GM21360 (cell line): Measurements from ENCODE around the gene UTS2R.

Experiments used
- ATAC-seq: cut with Tn5 transposase; IDR thresholded peaks from one replicate; pipeline ENCODE4 v1.9.1; 2021; ENCODE audit warnings: mild to moderate bottlenecking, moderate library complexity; ENCODE audit not compliant: unreplicated experiment

UTS2R gene

DNA sequence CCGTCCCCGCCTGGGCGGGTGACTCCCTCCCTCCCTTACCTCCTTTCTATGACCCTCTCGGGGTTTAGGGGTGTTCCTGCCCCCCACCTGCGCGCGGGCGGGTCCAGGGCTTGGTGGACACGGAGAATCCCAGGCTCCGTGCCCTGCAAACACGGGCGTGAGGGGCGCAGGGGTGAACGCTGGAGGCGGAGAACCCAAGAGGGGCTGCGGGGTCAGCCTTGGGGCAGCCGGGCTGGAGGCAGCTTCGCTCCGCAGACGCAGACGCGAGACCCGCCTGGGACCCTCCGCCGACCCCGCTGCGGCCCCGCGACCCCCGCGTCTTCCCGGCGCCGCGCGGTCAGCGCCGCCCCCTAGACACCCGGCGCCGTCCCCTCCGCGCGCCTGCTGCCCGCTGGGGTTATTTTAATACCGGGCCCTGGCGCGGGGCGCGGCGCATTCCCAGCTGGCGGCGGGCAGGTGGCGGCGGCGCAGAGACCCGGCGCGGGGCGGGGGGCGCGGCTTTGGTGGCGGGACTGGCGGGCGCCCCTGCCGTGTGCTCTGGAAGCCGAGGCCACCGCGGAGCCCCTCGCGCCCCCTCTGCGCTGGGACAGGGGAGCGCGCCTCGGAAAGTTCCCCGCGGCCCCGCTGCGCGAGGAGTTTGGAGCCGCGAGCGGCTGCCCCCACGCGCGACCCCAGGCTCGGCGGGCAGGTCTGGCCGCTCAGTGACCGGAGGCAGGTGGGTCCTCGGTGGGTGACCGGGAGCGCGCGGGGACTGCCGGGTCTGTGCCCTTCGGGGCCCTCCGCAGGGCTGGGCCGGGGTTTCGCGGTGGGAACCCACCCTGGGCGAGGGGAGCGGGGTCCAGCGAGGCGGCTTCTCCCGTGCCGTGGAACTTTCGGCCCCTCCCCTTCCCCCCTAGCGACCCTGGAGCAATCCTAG lies at the start of gene UTS2R:
Gene UTS2R, plus strand, starts transcription at position 433 of the 916 bp plus-strand sequence. CDS start 2,560 bp downstream, outside the sequence.
- no peak for ATAC-seq

DNA sequence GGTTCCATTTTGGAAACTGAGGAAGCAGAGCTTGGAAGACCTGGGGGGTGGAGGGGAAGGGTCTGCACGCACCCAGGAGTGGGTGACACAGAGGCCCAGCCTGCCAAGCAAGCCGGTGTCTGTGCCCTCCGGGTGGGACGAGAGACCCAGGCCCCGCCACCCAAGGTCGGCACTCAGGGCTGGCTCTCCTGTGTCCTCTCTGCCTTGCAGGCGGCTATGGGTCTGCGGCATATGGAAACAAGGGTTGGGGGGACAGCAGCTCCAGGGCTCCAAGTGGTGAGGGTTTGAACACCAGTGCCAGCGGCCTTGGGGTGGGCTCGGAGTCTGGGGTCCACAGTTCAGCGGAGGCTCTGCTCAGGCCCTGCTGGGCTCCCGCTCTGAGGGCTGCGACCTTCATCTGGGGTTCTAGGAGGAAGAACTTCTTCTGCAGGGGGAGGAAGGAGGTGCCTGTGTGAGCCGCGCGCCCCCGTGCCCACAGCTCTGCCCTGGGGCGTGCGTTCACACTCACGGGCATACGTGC lies 49.6 kb upstream of the UTS2R start:
- no peak for ATAC-seq

DNA sequence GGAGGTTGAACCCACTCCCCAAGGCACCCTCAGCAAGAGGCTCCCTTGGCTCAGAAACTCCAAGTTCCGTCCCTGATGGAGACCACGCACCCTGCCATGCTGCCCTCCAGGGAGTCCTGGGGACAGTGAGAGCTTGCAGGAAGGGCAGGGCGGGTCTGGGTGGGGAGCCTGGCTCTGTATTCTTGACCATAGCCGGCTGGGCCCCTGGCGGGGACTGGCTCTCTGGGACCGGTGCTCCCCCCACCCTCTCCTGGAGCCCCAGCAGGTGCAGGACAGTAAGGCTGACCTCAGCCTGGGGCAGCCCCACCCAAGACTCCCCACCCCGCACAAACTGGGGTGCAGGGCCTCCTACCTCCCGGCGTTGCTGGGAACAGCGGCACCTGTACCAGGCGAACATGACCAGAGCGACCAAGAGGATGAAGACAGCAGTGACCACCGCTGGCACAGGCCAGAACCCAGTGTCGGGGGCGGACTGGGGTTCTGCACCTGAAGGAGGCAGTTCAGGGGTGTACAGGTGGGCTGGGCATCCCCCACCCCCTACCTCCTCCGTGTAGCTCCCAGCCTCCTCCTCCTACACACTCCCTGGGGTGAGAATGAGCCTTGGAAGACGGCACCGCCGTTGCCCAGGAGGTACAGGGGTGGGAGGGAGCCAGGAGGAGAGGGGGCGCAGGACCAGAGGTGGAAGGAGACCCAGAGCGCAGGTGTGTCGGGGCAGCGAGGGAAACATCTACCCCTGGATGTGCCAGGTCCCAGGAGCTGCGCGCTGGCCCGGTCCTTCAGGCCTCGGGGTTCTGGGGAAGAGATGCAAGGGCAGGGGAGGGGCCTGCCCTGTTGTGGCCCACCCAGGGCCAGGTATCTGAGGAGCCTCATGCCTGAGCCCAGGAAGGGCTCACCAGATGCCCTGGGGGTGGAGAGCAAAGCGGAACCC lies 48.8 kb upstream of the UTS2R start:
- ATAC-seq: no peak

- no peak for ATAC-seq
These were observed 47.9 kb upstream of the UTS2R start for GRCh38 chr17:82323514-82324234.

GRCh38 chr17:82324566-82325285 lies 46.8 kb upstream of the UTS2R start:
- ATAC-seq: no peak

GRCh38 chr17:82325286-82326180 lies 46.0 kb upstream of the UTS2R start:
- ATAC-seq: no peak

- ATAC-seq: no peak
These were observed 44.3 kb upstream of the UTS2R start for GRCh38 chr17:82327289-82327688.

GRCh38 chr17:82327757-82328140 lies 43.8 kb upstream of the UTS2R start:
- ATAC-seq: no peak

GRCh38 chr17:82328141-82328993 lies 43.2 kb upstream of the UTS2R start:
- no peak for ATAC-seq

GRCh38 chr17:82328994-82329507 lies 42.5 kb upstream of the UTS2R start:
- ATAC-seq: no peak

DNA sequence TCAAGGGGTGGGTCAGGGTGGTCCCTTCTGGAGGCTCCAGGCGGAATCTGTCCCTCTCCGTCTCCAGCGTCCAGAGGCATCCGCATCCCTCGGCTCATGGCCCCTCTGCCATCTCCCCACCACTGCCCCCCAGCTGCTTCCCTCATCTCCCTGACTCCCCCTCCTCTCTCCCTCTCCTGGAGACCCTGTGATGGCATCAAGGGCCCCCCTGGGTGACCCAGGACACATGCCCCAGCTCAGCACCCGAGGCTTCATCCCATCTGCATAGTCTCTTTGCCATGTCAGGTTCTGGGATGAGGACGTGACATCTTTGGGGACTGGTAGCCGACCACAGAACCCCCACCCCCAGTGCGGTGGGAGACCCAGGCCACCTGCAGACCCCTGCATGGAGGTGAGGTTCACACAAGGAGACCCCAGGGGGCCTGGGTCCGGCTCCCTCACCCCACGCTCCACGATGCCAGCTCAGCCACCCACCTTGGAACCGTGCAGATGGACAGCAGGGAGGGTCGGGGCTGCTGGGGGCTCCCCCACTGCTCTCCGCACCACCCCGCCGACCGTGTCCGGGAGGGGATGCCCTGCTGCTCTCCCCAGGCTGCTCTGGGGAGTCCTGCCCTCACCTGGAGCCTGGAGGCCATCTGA lies 41.8 kb upstream of the UTS2R start:
- no peak for ATAC-seq

DNA sequence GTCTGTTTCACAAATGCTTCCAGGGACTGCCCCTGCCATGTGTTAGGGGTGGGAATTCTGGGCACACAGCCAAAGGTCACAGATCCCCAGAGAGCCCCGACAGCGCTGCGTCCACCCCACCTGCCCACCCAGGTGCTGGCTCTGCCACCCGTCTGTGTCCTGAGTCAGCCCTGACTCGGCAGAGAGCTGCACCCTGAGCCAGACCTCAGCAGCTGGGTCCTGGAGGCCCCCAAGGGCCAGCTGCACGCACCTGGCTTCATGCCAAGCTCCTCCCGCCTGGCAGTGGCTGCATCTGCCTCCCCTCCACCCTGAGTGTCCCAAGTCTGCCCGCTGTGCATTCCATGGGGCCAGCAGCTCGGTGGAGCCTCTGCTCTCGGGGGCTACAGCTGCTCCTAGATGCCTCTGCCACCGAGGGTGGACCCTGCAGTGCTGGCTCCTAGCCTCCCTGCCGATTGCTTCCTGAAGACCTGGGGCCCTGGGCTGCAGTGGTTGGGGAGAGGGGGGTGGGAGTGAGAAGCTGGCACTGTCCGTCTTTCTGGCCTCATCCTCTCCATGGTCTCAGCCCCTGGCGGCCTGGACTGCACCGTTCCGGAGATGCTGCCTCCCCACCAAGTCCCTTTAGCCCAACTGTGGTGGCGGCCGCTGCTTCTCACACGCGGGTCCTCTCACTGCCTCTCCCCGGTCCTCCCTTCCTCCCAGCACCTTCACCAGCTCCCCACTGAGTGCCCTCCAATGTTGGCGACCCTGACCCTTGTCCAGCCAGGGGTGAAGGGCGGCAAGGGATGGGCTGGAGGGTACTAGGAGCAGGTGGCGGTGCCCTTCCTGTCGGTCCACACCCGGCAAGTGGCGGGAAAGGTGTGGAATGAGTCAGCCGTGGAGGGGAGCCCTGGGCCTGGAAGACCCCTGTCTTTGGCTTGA lies 41.0 kb upstream of the UTS2R start:
- ATAC-seq: no peak

DNA sequence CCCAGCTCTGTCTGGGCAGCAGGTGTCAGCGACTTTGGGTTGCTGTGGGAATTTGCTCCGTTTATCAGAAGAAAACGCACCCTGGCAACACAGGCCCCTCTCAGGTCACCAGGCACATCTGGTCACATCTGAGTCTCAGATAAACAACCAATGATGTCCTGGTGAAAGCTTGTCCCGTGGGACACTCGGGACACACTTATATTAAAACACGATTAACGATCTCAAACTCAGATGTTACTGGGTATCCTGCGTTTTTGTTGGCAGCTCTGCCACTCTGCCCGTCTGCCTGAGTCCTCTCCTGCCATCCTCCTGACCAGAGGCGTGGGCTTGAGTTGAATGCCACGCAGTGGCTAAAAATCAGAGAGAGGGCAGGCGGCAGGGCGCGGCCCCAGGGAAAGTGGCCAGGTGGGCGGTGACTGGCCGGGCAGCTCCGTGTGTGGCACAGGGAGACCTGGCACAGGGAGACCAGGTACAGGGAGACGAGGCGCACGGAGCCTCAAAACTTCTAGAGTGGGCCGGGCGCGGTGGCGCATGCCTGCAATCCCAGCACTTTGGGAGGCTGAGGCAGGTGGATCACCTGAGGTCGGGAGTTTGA lies 40.1 kb upstream of the UTS2R start:
- no peak for ATAC-seq

DNA sequence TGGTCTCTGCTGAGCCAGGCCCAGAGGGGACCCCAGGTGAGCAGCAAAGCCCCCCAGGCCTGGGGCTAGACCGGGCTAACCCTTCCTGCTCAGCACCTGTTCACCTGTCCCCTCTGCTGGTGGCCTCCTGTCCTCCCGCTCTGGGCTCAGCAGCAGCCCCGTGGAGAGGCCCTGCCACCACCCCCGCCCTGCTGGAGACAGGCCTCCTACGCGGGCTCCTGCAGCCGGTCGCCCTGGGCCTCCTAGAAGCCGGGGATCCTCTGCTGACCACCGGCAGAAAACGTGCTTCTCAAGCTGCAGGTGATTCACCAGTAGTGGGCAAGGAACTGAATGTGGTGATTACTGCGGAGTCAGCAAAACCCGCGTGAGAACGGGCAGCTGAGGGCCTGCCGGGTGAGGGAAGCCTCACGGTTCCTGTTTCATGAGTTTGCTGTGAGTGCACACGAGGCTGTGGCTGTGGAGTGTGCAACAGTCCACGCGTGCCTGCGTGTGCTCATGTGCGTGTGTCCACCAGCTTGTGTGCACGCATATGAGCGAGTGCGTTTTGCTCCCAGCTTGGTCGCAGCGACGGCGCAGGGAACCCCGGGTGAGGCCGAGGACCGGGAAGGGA lies 38.8 kb upstream of the UTS2R start:
- ATAC-seq: no peak

DNA sequence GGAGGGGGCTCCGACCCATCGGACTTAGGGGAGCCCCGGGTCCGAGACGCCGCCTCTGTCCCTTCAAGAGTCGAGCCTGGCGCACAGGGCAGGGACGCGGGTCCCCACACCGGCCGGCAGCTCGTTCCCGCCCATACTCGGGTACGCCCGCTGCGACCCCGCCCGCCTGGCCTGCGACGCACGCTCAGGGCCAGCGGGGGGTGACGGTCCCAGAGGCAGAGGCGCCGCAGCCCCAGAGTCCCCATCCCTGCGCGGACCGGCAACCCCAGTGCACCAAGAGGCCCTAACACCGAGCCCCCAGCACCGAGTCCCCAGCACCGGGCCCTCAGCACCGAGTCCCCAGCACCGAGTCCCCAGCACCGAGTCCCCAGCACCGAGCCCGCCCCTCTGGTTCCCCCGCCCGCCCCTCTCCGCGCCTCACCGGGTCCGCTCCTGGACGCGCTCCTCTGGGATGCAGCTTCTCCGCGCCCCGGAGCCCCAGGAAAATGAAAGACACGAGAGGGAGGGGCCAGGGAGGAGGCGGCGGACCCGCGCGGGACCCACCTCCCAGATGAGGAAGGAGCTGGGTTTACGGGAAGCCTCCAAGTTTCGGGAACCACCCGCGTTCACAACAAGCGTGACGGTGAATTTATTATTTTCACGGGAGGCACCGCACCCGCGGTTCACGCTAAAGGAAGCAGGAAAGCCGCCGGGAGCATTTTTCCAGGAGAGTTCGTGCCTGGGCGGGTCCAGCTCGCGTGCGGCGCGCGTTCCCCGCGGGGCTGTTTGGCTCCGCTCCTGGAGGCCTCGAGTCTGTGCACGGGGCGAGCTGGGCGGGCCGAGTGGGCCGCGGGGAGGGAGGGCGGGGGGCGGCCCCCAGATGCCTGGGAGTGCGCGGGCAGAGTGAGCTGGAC lies 38.0 kb upstream of the UTS2R start, which contains the start of gene SECTM1:
Gene SECTM1, minus strand, starts transcription at position 488 of the 893 bp plus-strand sequence. CDS start 6,526 bp downstream, outside the sequence.
- no peak for ATAC-seq
